NB4 (cell line): ENCODE results near the gene EDEM3.

ENCODE experiments used
- DNase-seq: peaks from one replicate; pipeline ENCODE4 v3.0.0; 2010; ENCODE audit warnings: low read depth
- H3K4me3 ChIP-seq: one replicate; pipeline ENCODE4 v1.5.1; 2011; ENCODE audit warnings: mild to moderate bottlenecking, low read depth, low read length, moderate library complexity
- CTCF ChIP-seq: IDR thresholded peaks from one replicate; pipeline ENCODE4 v1.5.1; 2012; ENCODE audit warnings: low read depth, low read length
- MAX ChIP-seq: IDR thresholded peaks from 2 replicates; pipeline ENCODE4 v1.6.1; 2011; ENCODE audit warnings: low read depth, low read length
- MYC ChIP-seq: IDR thresholded peaks from 2 replicates; pipeline ENCODE4 v1.6.1; 2011; ENCODE audit warnings: low read depth, low read length
- POLR2A ChIP-seq: IDR thresholded peaks from 2 replicates; pipeline ENCODE4 v1.6.1; 2011; ENCODE audit warnings: mild to moderate bottlenecking; ENCODE audit not compliant: insufficient read length; ENCODE audit errors: extremely low read depth

Gene EDEM3

DNA sequence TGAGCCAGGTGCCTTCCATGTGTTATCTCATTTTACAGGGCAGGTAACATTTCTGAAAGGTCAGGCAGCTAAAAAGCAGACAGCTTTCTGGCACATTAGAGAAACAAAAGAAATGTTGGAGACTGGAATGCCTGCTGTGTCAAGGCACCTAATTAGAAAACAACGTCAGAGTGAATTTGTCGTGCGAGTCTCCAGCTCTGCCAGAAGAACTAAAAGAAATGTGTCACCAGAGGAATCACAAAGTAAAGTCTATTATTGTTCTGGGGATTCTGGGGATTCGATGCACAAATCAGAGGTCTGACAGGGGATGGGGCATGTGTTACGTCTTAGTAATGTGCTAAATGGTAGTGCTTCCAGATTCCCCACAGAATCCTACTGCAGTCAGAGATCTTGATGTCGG lies 89.3 kb downstream of the EDEM3 start:
- TF ChIP-seq POLR2A (no peak), MAX (no peak), CTCF (no peak), MYC (no peak)
- no peak overlapping the region for H3K4me3 ChIP-seq
- DNase-seq, result no peak

GRCh38 chr1:184664661-184665060 lies 90.0 kb downstream of the EDEM3 start:
- no peak overlapping the region for H3K4me3 ChIP-seq
- no peak for DNase-seq
- TF ChIP-seq MYC (no peak), POLR2A (no peak), MAX (no peak), CTCF (no peak)

DNA sequence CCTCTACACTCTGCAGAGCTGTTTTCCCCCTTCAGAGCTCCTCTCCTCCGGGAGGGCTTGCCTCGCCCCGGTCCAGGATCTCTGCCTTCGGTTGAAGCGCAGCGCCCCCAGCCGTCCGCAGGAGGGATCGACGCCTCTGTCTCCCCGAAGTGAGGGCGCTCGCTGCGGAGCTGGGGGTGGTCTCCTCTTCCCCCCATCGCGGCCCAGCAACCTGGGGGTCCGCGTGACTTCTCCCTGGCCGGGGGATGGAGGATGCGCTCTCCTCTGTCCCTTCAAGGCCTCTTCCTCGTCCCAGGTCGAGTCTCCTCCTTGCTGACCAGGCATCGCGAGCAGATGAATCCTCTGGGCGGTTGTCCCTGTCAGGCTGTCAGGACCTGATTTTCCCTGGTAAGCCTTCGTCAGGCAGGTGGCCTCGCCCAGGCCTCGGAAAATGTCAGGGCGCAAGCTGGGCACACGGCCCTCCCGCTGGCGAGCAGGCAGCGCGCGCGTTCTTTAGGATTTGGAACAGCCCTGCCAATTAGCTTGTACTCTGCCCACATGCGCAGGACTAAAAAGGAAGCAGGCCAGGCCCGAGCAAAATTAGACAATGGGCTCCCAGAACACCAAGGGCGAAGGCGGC lies 90.5 kb downstream of the EDEM3 start:
- no peak for TF ChIP-seq MAX
- no peak for TF ChIP-seq POLR2A
- no peak for TF ChIP-seq MYC
- peak; percentile 88 for TF ChIP-seq CTCF
- no peak overlapping the region for H3K4me3 ChIP-seq
- DNase-seq, result peak; percentile 64

DNA sequence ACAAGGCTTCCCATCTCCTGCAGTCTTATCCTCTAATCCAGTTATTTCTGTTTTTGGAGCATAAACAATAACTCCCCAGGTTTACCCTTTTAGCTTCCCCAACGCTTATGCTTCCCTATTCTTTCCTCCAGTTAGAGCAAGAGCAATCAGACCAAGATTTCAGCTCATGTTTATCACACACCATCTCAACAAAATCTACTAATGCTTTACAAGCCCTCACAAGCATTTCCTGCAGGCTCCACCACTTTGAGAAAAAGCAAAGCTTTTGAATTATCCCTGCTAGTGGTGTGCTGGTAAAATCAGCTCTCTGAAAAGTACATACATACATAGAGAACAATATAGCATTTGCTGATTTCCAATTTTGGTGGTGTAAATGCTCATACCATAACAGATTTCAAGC lies 92.9 kb downstream of the EDEM3 start:
- no peak for DNase-seq
- TF ChIP-seq MAX, result no peak
- TF ChIP-seq POLR2A, result no peak
- TF ChIP-seq CTCF, result no peak
- no peak for TF ChIP-seq MYC
- H3K4me3 ChIP-seq, result no peak overlapping the region

GRCh38 chr1:184660462-184661191 lies 94.0 kb downstream of the EDEM3 start:
- no peak for TF ChIP-seq CTCF
- no peak for TF ChIP-seq MAX
- no peak for TF ChIP-seq MYC
- no peak for DNase-seq
- H3K4me3 ChIP-seq, result no peak overlapping the region
